GM12878 (cell line): ENCODE data around the gene CDC34. TPM values are rescaled to one million over a fixed set of nuclear protein-coding genes. Genes with fewer than 3 reads are reported as not detected.
A peak's percentile ranks its signal among the peaks of the same experiment; 100 is the strongest.

Experiments
- ATAC-seq: fragments of 200-7000 bp; cut with Tn5 transposase; 3 replicates; pipeline ENCODE4 v1.9.1; 2020; ENCODE audit warnings: mild to moderate bottlenecking, moderate library complexity
- BruUV-seq: library from RNA; stranded (reverse); fragments of 400-500 nt; replicated peaks from 2 replicates; lab custom pipeline; 2021; lab: Mats Ljungman, UMichigan
- CTCF ChIA-PET: fragments of 300-600 bp; sonication (Branson Sonifier 250); formaldehyde crosslinking; extraction: SDS; loops from one replicate; lab custom pipeline; 2021; ENCODE audit warnings: inconsistent platforms; lab: Yijun Ruan, JAX
- POLR2A ChIA-PET: fragments of 350-600 bp; formaldehyde crosslinking; extraction: SDS; loops from one replicate; lab custom pipeline; 2021; ENCODE audit warnings: inconsistent platforms; lab: Charles Lee
- RAD21 ChIA-PET: fragments of 300-600 bp; sonication (Branson Sonifier 250); formaldehyde crosslinking; loops from one replicate; lab custom pipeline; 2023; ENCODE audit warnings: antibody characterized with exemption; ENCODE audit not compliant: unreplicated experiment; lab: Charles Lee
- SMC1A ChIA-PET: fragments of 300-600 bp; sonication (Branson Sonifier 250); formaldehyde crosslinking; loops from one replicate; lab custom pipeline; 2023; ENCODE audit not compliant: unreplicated experiment, uncharacterized antibody; lab: Charles Lee
- DNase-seq: peaks from one replicate; pipeline ENCODE4 v3.0.0-alpha.2; 2011; ENCODE audit warnings: low read depth, low spot score
- FAIRE-seq: peaks from 3 replicates; lab custom pipeline; 2011; peaks lifted over from hg19 to GRCh38; lab: Jason Lieb, UNC
- H2AFZ ChIP-seq: 2 replicates; pipeline ENCODE4 v1.6.0; 2011; ENCODE audit warnings: low read depth, low read length, control low read depth; ENCODE audit not compliant: control insufficient read depth
- H3K27ac ChIP-seq: 2 replicates; pipeline ENCODE4 v1.5.1; 2011; ENCODE audit warnings: control low read depth; ENCODE audit not compliant: control insufficient read depth, insufficient read depth
- H3K27me3 ChIP-seq, 2 experiments: replicated peaks in 1 of 2; 2 replicates each; pipeline versions ENCODE4 v1.6.0 to v1.6.1; 2011; ENCODE audit warnings: low read length in 1 of 2; ENCODE audit not compliant: control insufficient read depth in 2 of 2, insufficient read depth in 2 of 2
- H3K36me3 ChIP-seq, 2 experiments: 2 replicates each; pipeline ENCODE4 v1.5.1; 2011; ENCODE audit warnings: low read length in 1 of 2; ENCODE audit not compliant: control insufficient read depth in 2 of 2, insufficient read depth in 2 of 2
- H3K4me1 ChIP-seq: 2 replicates; pipeline ENCODE4 v1.6.1; 2011; ENCODE audit warnings: mild to moderate bottlenecking, low read length, moderate library complexity, mixed read lengths; ENCODE audit not compliant: control insufficient read depth, insufficient read depth
- H3K4me2 ChIP-seq: 2 replicates; pipeline ENCODE4 v1.6.0; 2011; ENCODE audit warnings: control low read depth; ENCODE audit not compliant: control insufficient read depth, insufficient read depth
- H3K4me3 ChIP-seq: fragments of 200-600 bp; sonication (generic); 2 replicates; pipeline ENCODE4 v1.5.1; 2016
- H3K79me2 ChIP-seq: 2 replicates; pipeline ENCODE4 v1.6.0; 2011; ENCODE audit warnings: low read length; ENCODE audit not compliant: control insufficient read depth, insufficient read depth
- H3K9ac ChIP-seq: 2 replicates; pipeline ENCODE4 v1.8.0; 2011; ENCODE audit warnings: low read length, control low read depth, mixed read lengths; ENCODE audit not compliant: control insufficient read depth, insufficient read depth
- H3K9me3 ChIP-seq: replicated peaks from 3 replicates; pipeline ENCODE4 v1.5.1; 2011; ENCODE audit warnings: mild to moderate bottlenecking, low read length; ENCODE audit not compliant: control insufficient read depth, insufficient read depth
- H4K20me1 ChIP-seq: 2 replicates; pipeline ENCODE4 v1.6.0; 2011; ENCODE audit not compliant: control insufficient read depth, insufficient read depth
- ASH2L ChIP-seq: fragments of 300-600, 200-600 bp; sonication (generic); IDR thresholded peaks from 2 replicates; pipeline ENCODE4 v1.6.1; 2017; ENCODE audit warnings: low read depth, mild to moderate bottlenecking, borderline replicate concordance
- BHLHE40 ChIP-seq, 2 experiments: fragments of 450-650 bp in 1 of 2; IDR thresholded peaks; 2 replicates each; pipeline ENCODE4 v1.6.1; 2011 to 2017; ENCODE audit warnings: low read depth in 2 of 2, borderline replicate concordance in 1 of 2, improper control_type of control experiment in 1 of 2, low read length in 1 of 2, mild to moderate bottlenecking in 1 of 2
- GATAD2B ChIP-seq: fragments of 450-650 bp; conservative IDR thresholded peaks from 2 replicates; pipeline ENCODE4 v1.6.1; 2017; ENCODE audit warnings: low read depth, mild to moderate bottlenecking, moderate library complexity
- MTA3 ChIP-seq: IDR thresholded peaks from 2 replicates; pipeline ENCODE4 v1.6.1; 2012; ENCODE audit warnings: low read length, inconsistent platforms, borderline replicate concordance
- PAX8 ChIP-seq: fragments of 450-650 bp; IDR thresholded peaks from 2 replicates; pipeline ENCODE4 v1.6.1; 2017; ENCODE audit warnings: mild to moderate bottlenecking, moderate library complexity
- POU2F2 ChIP-seq: IDR thresholded peaks from 3 replicates; pipeline ENCODE4 v1.6.1; 2011; ENCODE audit warnings: low read depth, mild to moderate bottlenecking, low read length, borderline replicate concordance
- RELA ChIP-seq: fragments of 450-650 bp; IDR thresholded peaks from 2 replicates; pipeline ENCODE4 v1.8.0; 2014; ENCODE audit warnings: borderline replicate concordance; ENCODE audit not compliant: partially characterized antibody
- SREBF2 ChIP-seq: IDR thresholded peaks from 2 replicates; pipeline ENCODE4 v1.6.1; 2012; ENCODE audit warnings: mild to moderate bottlenecking, low read length
- TARDBP ChIP-seq: IDR thresholded peaks from 2 replicates; pipeline ENCODE4 v1.6.1; 2016; ENCODE audit warnings: borderline replicate concordance
- TCF12 ChIP-seq: IDR thresholded peaks from 2 replicates; pipeline ENCODE4 v1.6.1; 2011; ENCODE audit warnings: low read depth, mild to moderate bottlenecking, low read length
- WGBS: methylation state at CpG from one replicate; pipeline ENCODE4 v1.1.6; 2016; ENCODE audit warnings: low lambda C conversion rate; ENCODE audit not compliant: insufficient replicate concordance, insufficient coverage; ENCODE audit errors: missing lambda C conversion rate; 5-methylcytosine and 5-hydroxymethylcytosine counted together
- in situ Hi-C: fragments of 300-500 bp; cut with MboI; formaldehyde crosslinking; loops from 9 replicates; pipeline ENCODE4 v1.14.3; 2018; ENCODE audit warnings: mixed read lengths
- intact Hi-C: fragments of 100-400 bp; cut with micrococcal nuclease; formaldehyde crosslinking; loops from one replicate; pipeline ENCODE4 v1.14.2; 2022; ENCODE audit not compliant: unreplicated experiment
- polyA plus RNA-seq, 11 experiments: library from polyadenylated mRNA; depleted of rRNA in 4 of 11; unstranded in 6 of 11; stranded (reverse) in 5 of 11; fragments of >200 nt; fragmentation: Nextera tagmentation in 4 of 11; fragmentation: Illumina TruSeq in 1 of 11; extraction: Ambion mirVana in 4 of 11; extraction: Trizol in 1 of 11; gene quantifications; 1 replicate in 1 of 11; 2 replicates in 10 of 11; pipeline versions ENCODE4 v1.2.1 to v1.2.3, GENCODE V29; 2011 to 2016; ENCODE audit warnings: inconsistent platforms in 2 of 11, missing spikeins in 2 of 11, low read depth in 1 of 11
- total RNA-seq, 4 experiments: library from RNA; depleted of rRNA in 3 of 4; stranded (reverse); fragments of >200 nt in 3 of 4; fragmentation: Illumina TruSeq in 1 of 4; extraction: Trizol in 1 of 4; gene quantifications; 2 replicates each; pipeline versions ENCODE4 v1.2.1 to v1.2.3, GENCODE V29; 2013 to 2021
- TF ChIP-seq, protein P1 (sequence below): IDR thresholded peaks from 2 replicates; pipeline ENCODE4 v1.6.1; 2011; ENCODE audit warnings: borderline replicate concordance, low read depth, mild to moderate bottlenecking, moderate library complexity, mixed read lengths, low read length; ENCODE audit not compliant: insufficient read depth; ENCODE audit errors: extremely low read length
- TF ChIP-seq, protein P2 (sequence below): fragments of 450-650 bp; formaldehyde crosslinking; IDR thresholded peaks from 2 replicates; pipeline ENCODE4 v1.5.0; 2022; ENCODE audit warnings: mild to moderate bottlenecking, missing genetic modification characterization

Gene CDC34
- total and polyA plus RNA-seq, 10 of the 15 experiments (the other 5 are each of a cell fraction or from before 2014, with no cell fraction given), result 0.31 to 48.9 (median 28.5) TPM

DNA sequence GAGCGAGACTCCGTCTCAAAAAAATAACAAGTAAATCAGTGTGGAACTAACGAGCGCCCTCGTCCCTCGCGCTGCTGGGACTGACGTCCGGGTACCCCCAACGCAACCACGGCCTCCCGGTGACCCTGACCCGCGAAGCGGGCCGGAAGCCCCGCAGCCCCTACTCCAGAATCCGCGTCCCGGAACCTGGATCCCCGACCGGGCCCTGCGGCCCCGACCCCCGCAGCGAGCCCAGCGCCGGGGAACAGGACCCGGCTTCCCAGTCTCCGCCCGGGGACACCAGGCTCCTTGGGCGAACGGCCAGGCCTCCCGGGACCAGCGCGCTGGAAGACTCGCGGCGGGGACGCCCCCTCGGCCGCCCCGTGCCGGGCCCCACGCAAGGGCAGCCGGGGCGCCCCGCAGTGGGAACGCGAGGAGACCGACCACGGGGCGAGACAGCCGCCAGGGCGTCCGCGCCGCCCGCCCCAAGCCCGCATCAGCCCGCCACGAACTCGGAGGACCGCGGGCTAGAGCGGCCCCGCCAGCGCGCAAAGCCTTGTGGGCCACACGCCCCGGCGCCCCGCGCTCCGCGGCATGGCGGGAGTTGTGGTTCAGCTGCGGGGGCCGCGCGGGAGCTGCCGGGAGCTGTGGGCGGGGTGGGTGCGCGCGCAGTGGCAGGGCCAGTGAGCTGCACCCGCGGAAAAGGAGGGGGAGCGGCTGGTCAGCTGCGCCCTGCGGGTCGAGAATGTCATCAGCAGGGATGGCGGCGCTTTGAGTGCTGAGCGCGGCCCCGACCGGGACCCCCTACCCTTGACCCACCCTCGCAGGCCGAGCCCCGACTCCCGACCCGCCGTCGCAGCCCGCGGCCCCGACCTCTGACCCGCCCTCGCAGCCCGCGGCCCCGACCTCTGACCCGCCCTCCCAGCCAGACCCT lies 42.8 kb upstream of the CDC34 start:
- no peaks in the 10 kb centered on the region for H4K20me1 ChIP-seq
- ChIA-PET CTCF (interaction anchor here (1.0 to 1.7 kb wide), 5 partner anchors 18 to 242 kb away, joined by 3 to 8 read pairs (median 5); no protein-coding TSS in a partner anchor), SMC1A (interaction anchor here (1.7 kb wide), 1 partner anchor 18 kb away, joined by 4 read pairs; no protein-coding TSS in a partner anchor), RAD21 (interaction anchor here (0.8 kb wide), 1 partner anchor 18 kb away, joined by 8 read pairs; no protein-coding TSS in a partner anchor), POLR2A (interaction anchor here (0.6 to 2.2 kb wide), 4 partner anchors 18 to 77 kb away, joined by 3 to 14 read pairs (median 3); partner anchors contain the start of genes CDC34 and TPGS1)
- H3K27ac ChIP-seq, result peak overlapping the region; percentile 89
- no peaks in the 10 kb centered on the region for H3K79me2 ChIP-seq
- no peaks in the 10 kb centered on the region; the same call in 1 of the 2 replicates for H3K4me1 ChIP-seq
- H3K27me3 ChIP-seq, result no peaks in the 10 kb centered on the region
- BruUV-seq, result TSS peak; percentile 91
- in situ Hi-C loops, result no loop called here
- WGBS, result 1% methylated on average over 79 of the region's 114 CpGs
- FAIRE-seq (peak; percentile 70), ATAC-seq (peak; percentile 98), DNase-seq (peak; percentile 59)
- H3K4me3 ChIP-seq, result peak overlapping the region; percentile 92
- intact Hi-C loops, result no loop called here
- H3K36me3 ChIP-seq, result no peaks in the 10 kb centered on the region
- H3K9me3 ChIP-seq, result no peaks in the 10 kb centered on the region; the same call in 2 of the 3 replicates
- H3K9ac ChIP-seq, result peak overlapping the region; percentile 97
- H3K4me2 ChIP-seq, result peak overlapping the region; percentile 92
- peak overlapping the region; percentile 62 for H2AFZ ChIP-seq
- TF ChIP-seq TCF12 (peak; percentile 59; the same call in 1 of the 2 replicates), MTA3 (no peak), POU2F2 (peak; percentile 72; the same call in 2 of the 3 replicates), ASH2L (no peak), SREBF2 (no peak), RELA (peak; percentile 78), PAX8 (no peak), GATAD2B (peak; percentile 99), BHLHE40 (IDR thresholded peaks at IDR 0.05; ENCODE audit: borderline replicate concordance in 1 of 2, low read depth in 2 of 2, low read length in 1 of 2) (peak; percentile 46 to 80; a peak in 3 of 4 replicates), TARDBP (peak; percentile 94)
- TF ChIP-seq, protein P1, sequence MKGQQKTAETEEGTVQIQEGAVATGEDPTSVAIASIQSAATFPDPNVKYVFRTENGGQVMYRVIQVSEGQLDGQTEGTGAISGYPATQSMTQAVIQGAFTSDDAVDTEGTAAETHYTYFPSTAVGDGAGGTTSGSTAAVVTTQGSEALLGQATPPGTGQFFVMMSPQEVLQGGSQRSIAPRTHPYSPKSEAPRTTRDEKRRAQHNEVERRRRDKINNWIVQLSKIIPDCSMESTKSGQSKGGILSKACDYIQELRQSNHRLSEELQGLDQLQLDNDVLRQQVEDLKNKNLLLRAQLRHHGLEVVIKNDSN, result peak; percentile 16
- TF ChIP-seq, protein P2, sequence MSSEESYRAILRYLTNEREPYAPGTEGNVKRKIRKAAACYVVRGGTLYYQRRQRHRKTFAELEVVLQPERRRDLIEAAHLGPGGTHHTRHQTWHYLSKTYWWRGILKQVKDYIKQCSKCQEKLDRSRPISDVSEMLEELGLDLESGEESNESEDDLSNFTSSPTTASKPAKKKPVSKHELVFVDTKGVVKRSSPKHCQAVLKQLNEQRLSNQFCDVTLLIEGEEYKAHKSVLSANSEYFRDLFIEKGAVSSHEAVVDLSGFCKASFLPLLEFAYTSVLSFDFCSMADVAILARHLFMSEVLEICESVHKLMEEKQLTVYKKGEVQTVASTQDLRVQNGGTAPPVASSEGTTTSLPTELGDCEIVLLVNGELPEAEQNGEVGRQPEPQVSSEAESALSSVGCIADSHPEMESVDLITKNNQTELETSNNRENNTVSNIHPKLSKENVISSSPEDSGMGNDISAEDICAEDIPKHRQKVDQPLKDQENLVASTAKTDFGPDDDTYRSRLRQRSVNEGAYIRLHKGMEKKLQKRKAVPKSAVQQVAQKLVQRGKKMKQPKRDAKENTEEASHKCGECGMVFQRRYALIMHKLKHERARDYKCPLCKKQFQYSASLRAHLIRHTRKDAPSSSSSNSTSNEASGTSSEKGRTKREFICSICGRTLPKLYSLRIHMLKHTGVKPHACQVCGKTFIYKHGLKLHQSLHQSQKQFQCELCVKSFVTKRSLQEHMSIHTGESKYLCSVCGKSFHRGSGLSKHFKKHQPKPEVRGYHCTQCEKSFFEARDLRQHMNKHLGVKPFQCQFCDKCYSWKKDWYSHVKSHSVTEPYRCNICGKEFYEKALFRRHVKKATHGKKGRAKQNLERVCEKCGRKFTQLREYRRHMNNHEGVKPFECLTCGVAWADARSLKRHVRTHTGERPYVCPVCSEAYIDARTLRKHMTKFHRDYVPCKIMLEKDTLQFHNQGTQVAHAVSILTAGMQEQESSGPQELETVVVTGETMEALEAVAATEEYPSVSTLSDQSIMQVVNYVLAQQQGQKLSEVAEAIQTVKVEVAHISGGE (CRISPR knock-in tag), result peak; percentile 62
